KMS-11 (cell line): Measurements from ENCODE around the gene RFX1.

ENCODE experiments used
- H2AFZ ChIP-seq: fragments of 200-600 bp; sonication (generic); 2 replicates; pipeline ENCODE4 v1.6.1; 2016; ENCODE audit warnings: antibody characterized with exemption, mixed run types, low read depth
- H3K27ac ChIP-seq: fragments of 200-600 bp; sonication (generic); 2 replicates; pipeline ENCODE4 v1.6.1; 2016; ENCODE audit warnings: mild to moderate bottlenecking, mixed run types
- H3K27me3 ChIP-seq: fragments of 200-600 bp; sonication (generic); 2 replicates; pipeline ENCODE4 v1.6.1; 2017; ENCODE audit warnings: mild to moderate bottlenecking, low read depth, mixed run types, moderate library complexity; ENCODE audit not compliant: insufficient read depth
- H3K36me3 ChIP-seq: fragments of 200-600 bp; sonication (generic); 2 replicates; pipeline ENCODE4 v1.6.1; 2017; ENCODE audit warnings: mild to moderate bottlenecking, mixed run types; ENCODE audit not compliant: insufficient read depth
- H3K4me1 ChIP-seq: fragments of 200-600 bp; sonication (generic); 2 replicates; pipeline ENCODE4 v1.6.1; 2016; ENCODE audit warnings: mild to moderate bottlenecking, low read depth, mixed run types; ENCODE audit not compliant: poor library complexity, severe bottlenecking
- H3K4me2 ChIP-seq: fragments of 200-600 bp; sonication (generic); 2 replicates; pipeline ENCODE4 v1.7.0; 2016; ENCODE audit warnings: mild to moderate bottlenecking, mixed run types
- H3K4me3 ChIP-seq: fragments of 200-600 bp; sonication (generic); IDR thresholded peaks from 2 replicates; pipeline ENCODE4 v1.6.1; 2017; ENCODE audit warnings: low read depth, low read length, mixed read lengths; ENCODE audit not compliant: insufficient read depth
- H3K79me2 ChIP-seq: fragments of 200-600 bp; sonication (generic); 2 replicates; pipeline ENCODE4 v1.6.1; 2016; ENCODE audit warnings: low read depth, mixed run types; ENCODE audit not compliant: insufficient read depth
- H3K9ac ChIP-seq: fragments of 200-600 bp; sonication (generic); 2 replicates; pipeline ENCODE4 v1.6.1; 2016; ENCODE audit warnings: mild to moderate bottlenecking, mixed run types
- H4K20me1 ChIP-seq: fragments of 200-600 bp; sonication (generic); 2 replicates; pipeline ENCODE4 v1.6.1; 2016; ENCODE audit warnings: mild to moderate bottlenecking, mixed run types; ENCODE audit not compliant: insufficient read depth
- TF ChIP-seq, protein P1 (sequence below): fragments of 200-600 bp; sonication (generic); conservative IDR thresholded peaks from 2 replicates; pipeline ENCODE4 v1.6.1; 2017; ENCODE audit warnings: low read depth, mild to moderate bottlenecking, antibody characterized with exemption, low read length, moderate library complexity, mixed read lengths

The RFX1 gene

DNA sequence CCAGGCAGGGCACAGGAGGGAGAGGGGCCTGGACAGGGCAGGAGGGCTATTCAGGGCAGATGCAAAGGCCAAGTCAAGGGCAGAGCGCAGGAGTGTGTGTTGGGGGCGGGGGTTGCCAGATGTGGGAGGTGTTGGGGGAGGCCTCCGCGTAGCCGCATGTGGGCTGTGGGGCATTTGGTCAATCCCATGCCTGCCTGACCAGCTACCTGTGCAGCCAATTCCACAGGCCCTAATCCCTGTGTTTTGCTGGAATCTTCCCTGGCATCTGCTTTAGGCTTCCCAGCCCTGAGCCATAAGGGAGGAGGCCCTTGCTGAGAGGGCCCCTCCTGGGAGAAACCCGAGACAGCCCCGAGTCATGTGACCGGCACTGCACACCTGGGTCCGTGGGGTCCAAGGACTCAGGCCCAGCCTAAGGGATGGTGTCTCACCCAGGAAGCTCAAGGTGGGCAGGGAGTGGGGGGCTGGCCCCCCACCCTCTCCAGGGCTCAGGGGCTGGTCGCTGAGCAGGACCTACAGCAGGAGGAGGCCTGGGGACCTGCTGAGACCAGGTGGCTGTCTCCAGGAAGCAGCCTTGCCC, 20.3 kb downstream of the RFX1 start:
- Histone ChIP-seq H3K36me3 (no peaks in the 10 kb centered on the region), H3K4me1 (peaks cover 17% of the 10 kb centered on the region), H4K20me1 (no peaks in the 10 kb centered on the region), H3K4me3 (no peak overlapping the region), H3K4me2 (peak overlapping the region; percentile 67), H3K27ac (peak overlapping the region; percentile 57), H3K79me2 (no peaks in the 10 kb centered on the region), H3K9ac (peak overlapping the region; percentile 35; the same call in 1 of the 2 replicates), H2AFZ (peak overlapping the region; percentile 42; the same call in 1 of the 2 replicates), H3K27me3 (no peaks in the 10 kb centered on the region)
- TF ChIP-seq, protein P1, sequence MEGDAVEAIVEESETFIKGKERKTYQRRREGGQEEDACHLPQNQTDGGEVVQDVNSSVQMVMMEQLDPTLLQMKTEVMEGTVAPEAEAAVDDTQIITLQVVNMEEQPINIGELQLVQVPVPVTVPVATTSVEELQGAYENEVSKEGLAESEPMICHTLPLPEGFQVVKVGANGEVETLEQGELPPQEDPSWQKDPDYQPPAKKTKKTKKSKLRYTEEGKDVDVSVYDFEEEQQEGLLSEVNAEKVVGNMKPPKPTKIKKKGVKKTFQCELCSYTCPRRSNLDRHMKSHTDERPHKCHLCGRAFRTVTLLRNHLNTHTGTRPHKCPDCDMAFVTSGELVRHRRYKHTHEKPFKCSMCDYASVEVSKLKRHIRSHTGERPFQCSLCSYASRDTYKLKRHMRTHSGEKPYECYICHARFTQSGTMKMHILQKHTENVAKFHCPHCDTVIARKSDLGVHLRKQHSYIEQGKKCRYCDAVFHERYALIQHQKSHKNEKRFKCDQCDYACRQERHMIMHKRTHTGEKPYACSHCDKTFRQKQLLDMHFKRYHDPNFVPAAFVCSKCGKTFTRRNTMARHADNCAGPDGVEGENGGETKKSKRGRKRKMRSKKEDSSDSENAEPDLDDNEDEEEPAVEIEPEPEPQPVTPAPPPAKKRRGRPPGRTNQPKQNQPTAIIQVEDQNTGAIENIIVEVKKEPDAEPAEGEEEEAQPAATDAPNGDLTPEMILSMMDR = no peak

DNA sequence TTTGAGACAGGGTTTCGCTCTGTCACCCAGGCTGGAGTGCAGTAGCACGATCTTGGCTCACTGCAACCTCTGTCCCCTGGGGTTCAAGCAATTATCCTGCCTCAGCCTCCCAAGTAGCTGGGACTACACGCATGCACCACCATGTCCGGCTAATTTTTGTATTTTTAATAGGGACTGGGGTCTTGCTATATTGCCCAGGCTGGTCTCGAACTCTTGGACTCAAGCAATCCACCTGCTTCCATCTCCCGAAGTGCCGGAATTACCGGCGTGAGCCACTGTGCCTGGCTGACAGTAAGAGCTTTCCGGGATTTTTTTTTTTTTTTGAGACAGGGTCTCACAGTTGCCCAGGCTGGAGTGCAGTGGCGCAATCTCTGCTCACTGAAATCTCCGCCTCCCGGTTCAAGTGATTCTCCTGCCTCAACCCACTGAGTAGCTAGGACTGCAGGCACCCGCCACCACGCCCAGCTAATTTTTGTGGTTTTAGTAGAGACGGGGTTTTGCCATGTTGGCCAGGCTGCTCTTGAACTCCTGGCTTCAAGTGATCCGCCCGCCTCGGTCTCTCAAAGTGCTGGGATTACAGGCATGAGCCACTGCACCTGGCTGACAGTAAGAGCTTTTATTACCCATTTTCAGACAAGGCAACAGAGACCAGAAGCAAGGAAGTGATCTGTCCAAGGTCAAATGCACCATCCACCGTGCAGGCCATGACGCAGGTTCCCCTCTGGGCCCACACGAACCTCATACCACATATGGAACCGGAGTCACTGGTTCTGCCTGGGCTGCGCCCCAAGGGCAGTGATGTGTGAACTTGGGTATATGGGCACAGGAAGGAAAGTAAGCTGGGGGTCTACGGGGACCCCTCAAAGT, 21.0 kb downstream of the RFX1 start:
- no peaks in the 10 kb centered on the region for H3K79me2 ChIP-seq
- H2AFZ ChIP-seq = no peak overlapping the region
- TF ChIP-seq, protein P1 = no peak
- no peak overlapping the region for H3K27ac ChIP-seq
- H3K36me3 ChIP-seq = no peaks in the 10 kb centered on the region
- no peak overlapping the region for H3K9ac ChIP-seq
- H3K4me1 ChIP-seq = peaks cover 17% of the 10 kb centered on the region
- no peaks in the 10 kb centered on the region for H4K20me1 ChIP-seq
- no peak overlapping the region for H3K4me3 ChIP-seq
- H3K4me2 ChIP-seq = no peak overlapping the region
- H3K27me3 ChIP-seq = no peaks in the 10 kb centered on the region

DNA sequence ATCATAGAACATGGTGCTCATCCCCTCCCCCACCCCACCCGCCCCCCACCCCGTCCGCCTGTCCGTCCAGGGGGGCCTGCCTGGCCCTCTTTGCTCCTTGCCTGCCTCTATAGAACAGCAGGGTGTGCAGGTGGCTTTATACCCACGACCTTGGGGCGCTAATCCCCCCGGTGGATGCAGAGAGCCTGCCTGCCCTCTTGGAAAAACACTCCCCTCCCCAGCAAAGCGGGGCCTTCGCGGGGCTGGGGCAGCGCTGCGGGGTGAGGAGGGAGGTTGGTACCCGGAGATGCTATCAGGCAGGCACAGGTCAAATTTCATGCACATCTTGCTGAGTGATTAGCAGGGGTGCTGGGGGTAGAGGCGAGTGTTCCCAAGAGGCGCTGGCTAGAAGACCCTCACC, 21.9 kb downstream of the RFX1 start:
- Histone ChIP-seq H3K4me3 (no peak overlapping the region), H3K4me2 (no peak overlapping the region), H4K20me1 (no peaks in the 10 kb centered on the region), H3K27ac (no peak overlapping the region), H3K9ac (no peak overlapping the region), H3K4me1 (peaks cover 17% of the 10 kb centered on the region), H2AFZ (no peak overlapping the region), H3K36me3 (no peaks in the 10 kb centered on the region), H3K79me2 (no peaks in the 10 kb centered on the region), H3K27me3 (no peaks in the 10 kb centered on the region)
- TF ChIP-seq, protein P1 = no peak

DNA sequence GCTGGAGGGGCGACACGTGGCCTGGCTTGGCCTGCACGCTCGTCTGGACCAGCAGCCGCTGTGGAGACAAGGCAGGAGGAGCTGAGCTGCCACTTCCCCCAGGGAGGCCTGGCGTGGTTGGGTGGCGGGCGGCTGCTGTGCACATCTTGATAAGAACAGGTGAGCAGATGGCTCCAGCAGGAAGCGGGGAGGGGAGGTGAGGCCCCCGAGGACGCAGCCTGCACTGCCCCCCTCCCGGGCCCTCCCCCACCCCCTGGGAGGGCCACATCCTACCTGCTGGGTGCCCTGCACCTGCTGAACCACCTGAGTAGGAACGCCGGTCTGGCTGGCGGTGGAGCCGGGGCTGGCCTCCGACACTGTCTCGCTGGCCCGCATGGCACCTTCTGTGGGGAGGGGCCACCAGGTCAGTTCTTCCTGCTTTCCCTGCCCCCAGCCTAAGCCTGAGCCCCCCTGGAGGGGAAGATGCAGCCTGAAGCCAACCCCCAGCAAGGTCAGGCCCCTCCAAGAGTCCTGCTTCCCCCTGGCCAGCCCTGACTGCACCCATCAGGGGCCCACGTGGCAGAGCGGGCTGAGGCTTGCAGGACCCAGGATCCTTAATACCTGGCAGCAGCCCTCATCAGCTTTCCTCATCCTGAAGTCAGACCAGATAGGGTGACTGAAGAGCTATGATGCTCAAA, 22.8 kb downstream of the RFX1 start:
- H3K36me3 ChIP-seq = no peaks in the 10 kb centered on the region
- H4K20me1 ChIP-seq = no peaks in the 10 kb centered on the region
- no peak overlapping the region for H3K27ac ChIP-seq
- H3K4me3 ChIP-seq = no peak overlapping the region
- H3K4me2 ChIP-seq = no peak overlapping the region
- H3K4me1 ChIP-seq = peaks cover 17% of the 10 kb centered on the region
- no peaks in the 10 kb centered on the region for H3K27me3 ChIP-seq
- TF ChIP-seq, protein P1 = no peak
- no peaks in the 10 kb centered on the region for H3K79me2 ChIP-seq
- H2AFZ ChIP-seq = no peak overlapping the region
- no peak overlapping the region for H3K9ac ChIP-seq
